Caki2 (cell line): Measurements from ENCODE around the gene MAGEA11. TPM values are rescaled to one million over a fixed set of nuclear protein-coding genes. Genes with fewer than 3 reads are reported as not detected.
"Not testable (repeated sequence)": the region's sequence is repeated elsewhere in the genome, so short reads cannot be mapped to it uniquely, and the experiment has no call there.

ENCODE experiments used
- DNase-seq: peaks from one replicate; pipeline ENCODE4 v3.0.0-alpha.2; 2015; ENCODE audit warnings: low read depth
- in situ Hi-C: cut with HindIII; loops from 2 replicates; pipeline ENCODE4 v1.10.0; 2016; ENCODE audit warnings: low sequenced_read_pairs, low pct_unique_long_range_greater_than_20kb, mixed read lengths
- total RNA-seq: library from RNA; depleted of rRNA; stranded (reverse); fragments of >200 nt; shearing (Covaris generic); gene quantifications from 2 replicates; pipeline ENCODE4 v1.2.3, GENCODE V29; 2014; ENCODE audit warnings: low replicate concordance; rRNA removed

The MAGEA11 gene, protein sequence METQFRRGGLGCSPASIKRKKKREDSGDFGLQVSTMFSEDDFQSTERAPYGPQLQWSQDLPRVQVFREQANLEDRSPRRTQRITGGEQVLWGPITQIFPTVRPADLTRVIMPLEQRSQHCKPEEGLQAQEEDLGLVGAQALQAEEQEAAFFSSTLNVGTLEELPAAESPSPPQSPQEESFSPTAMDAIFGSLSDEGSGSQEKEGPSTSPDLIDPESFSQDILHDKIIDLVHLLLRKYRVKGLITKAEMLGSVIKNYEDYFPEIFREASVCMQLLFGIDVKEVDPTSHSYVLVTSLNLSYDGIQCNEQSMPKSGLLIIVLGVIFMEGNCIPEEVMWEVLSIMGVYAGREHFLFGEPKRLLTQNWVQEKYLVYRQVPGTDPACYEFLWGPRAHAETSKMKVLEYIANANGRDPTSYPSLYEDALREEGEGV
- not detected in 2 replicates for total RNA-seq

GRCh38 chrX:149711545-149712236 is at the start of gene MAGEA11:
Gene MAGEA11, plus strand, starts transcription at chrX:149712060. Its CDS starts 1,100 bp downstream, at chrX:149713160.
- no peak for DNase-seq
- in situ Hi-C loops = no loop called here

- DNase-seq, in situ Hi-C loops: not testable (repeated sequence)
Observed at GRCh38 chrX:149675088-149675487, 36.8 kb upstream of the MAGEA11 start.

GRCh38 chrX:149675554-149675953 is 36.3 kb upstream of the MAGEA11 start:
- DNase-seq, in situ Hi-C loops: not testable (repeated sequence)

GRCh38 chrX:149679164-149679678 is 32.6 kb upstream of the MAGEA11 start:
- in situ Hi-C loops, DNase-seq: not testable (repeated sequence)

DNA sequence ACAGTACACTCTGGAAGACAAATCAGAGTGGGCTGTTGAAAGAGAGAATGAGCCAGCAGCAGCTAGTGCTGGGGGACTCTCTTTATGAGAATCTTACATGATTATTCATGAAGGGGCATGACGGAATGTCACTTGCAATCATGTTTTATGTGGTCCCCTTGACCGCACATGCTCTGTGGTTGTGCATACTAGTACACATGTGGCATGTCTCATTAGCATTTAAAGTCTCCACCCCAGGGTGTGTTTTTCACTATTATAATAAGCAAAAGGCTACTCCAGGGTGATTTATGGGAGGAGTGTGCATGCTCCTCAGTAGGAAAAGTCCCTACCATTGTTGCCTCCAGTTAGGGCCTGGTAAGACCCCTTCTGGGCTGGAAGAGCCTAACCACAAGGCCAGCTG is 30.7 kb upstream of the MAGEA11 start:
- in situ Hi-C loops = no loop called here
- no peak for DNase-seq

- in situ Hi-C loops = no loop called here
Observed at GRCh38 chrX:149682031-149682430, 29.8 kb upstream of the MAGEA11 start.

DNA sequence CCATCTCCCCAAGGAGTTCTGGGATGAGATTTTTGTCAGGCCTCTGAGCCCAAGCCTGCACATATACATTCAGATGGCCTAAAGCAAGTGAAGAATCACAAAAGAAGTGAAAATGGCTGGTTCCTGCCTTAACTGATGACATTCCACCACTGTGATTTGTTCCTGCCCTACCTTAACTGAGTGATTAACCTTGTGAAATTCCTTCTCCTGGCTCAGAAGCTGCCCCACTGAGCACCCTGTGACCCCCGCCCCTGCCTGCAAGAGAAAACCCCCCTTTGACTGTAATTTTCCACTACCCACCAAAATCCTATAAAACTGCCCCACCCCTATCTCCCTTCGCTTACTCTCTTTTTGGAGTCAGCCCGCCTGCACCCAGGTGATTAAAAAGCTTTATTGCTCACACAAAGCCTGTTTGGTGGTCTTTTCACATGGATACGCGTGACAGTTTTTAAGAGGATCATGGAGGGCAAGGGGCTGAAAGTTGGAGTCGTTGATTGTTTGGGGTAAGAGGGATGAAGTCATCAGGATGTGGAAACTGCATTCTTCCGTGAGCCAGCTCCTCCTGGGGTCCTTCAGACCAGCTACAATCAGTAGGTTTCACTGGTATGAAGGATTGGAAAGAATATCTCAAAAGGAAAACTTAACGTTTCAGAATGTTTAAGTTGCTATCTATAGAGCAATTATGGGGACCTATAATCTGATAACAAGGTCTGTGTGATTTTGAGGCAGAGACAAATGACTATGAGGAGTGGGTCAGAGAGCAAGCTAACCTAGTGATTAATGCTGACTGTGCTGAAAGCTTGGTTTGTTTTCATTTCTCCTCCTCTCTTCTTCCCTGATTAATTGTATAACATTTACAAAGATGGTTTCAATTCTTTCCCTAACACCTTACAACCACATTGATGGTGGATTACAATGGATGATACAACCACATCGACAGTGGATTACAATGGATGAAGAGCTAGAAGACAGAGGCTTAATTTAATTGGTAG is 28.6 kb upstream of the MAGEA11 start:
- DNase-seq = no peak
- in situ Hi-C loops = no loop called here

More at GRCh38 chrX:149682031-149682430, 29.8 kb upstream of the MAGEA11 start:
- no peak for DNase-seq

DNA sequence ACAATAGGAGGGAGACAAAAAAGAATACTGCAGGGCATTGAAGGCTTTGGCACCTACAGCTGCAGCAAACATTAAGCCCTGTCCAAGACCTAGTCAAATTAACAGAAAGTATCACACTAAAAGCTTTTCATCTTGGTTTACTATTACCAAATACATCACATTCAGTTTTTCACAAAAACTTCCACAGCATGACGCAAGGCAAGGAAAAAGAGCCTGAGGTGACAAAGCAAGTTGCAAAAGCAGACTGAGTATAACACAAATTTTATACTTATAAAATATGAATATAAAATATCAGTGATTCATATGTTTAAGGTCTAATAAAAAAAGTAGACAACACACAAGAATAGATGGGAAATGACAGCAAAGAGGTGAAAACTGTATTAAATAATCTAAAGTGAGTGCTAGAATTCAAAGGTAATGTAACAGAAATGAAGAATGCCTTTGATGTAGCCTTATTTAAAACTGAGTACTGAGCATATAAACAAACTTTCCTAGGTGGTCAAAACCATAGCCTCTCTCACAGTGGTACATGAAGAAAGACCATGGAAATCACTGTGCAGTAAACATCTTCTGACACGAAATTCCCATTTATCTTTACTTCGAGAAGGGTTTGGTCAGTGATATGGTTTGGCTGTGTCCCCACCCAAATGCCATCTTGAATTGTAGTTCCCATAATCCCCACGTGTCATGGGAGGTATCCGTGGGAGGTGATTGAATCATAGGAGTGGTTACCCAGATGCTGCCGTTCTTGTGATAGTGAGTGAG is 27.7 kb upstream of the MAGEA11 start:
- in situ Hi-C loops = no loop called here
- no peak for DNase-seq

DNA sequence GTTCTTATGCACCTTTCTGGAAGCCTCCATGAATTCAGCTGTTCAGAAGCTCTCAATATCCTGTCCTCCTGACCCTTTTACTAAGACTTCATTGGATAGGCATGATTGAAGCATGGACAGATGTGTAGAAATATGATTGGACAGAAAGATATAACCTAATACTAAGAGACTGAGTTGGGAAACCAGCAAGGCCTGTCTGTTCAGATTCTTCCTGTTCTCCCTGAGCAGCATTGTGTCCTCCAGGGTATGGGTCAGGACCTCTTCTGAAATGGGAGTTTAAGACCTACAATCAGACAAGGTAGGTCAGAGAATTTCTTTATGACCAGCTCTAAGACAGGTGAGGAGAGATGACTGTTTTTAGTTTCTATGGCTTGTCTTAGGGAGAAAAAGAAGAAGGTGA is 23.9 kb upstream of the MAGEA11 start:
- no peak for DNase-seq
- in situ Hi-C loops = no loop called here

- no peak for DNase-seq
- in situ Hi-C loops = no loop called here
Observed at GRCh38 chrX:149688552-149688951, 23.3 kb upstream of the MAGEA11 start.

GRCh38 chrX:149691794-149692193 is 20.1 kb upstream of the MAGEA11 start:
- DNase-seq = no peak
- in situ Hi-C loops = no loop called here

DNA sequence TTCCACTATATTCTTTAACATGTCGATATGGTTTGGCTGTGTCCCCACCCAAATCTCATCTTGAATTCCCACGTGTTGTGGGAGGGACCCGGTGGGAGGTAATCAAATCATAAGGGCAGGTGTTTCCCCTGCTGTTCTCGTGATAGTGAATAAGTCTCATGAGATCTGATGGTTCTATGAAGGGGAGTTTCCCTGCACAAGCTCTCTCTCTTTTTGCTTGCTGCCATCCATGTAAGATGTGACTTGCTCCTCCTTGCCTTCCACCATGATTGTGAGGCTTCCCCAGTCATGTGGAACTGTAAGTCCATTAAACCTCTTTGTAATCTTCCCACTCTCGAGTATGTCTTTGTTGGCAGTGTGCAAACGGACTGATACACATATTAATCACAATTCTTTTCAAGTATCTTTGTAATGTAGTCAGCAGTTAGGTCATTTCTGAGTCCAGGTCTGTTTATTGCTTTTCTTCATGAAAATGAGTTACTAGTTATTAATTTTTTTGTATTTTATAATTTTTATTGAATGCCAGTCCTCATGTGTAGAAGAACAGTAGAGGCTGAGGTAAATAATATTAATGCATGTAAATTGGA is 19.1 kb upstream of the MAGEA11 start:
- in situ Hi-C loops, DNase-seq: not testable (repeated sequence)

DNA sequence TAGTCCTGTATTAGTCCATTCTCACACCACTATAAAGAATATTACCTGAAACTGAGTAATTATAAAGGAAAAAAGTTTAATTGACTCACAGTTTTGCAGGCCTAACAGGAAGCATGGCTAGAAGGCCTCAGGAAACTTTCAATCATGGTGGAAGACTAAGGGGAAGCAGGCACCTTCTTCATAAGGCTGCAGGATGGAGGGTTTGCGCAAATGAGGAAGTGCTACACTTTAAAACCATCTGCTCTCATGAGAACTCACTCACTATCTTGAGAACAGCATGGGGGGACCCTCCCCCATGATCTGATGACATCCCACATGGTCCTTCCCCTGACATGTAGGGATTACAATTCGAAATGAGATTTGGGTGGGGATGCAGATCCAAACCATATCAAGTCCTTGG is 12.1 kb upstream of the MAGEA11 start:
- no peak for DNase-seq
- in situ Hi-C loops = no loop called here

GRCh38 chrX:149704664-149705063 is 7.2 kb upstream of the MAGEA11 start:
- DNase-seq = no peak
- in situ Hi-C loops = no loop called here

DNA sequence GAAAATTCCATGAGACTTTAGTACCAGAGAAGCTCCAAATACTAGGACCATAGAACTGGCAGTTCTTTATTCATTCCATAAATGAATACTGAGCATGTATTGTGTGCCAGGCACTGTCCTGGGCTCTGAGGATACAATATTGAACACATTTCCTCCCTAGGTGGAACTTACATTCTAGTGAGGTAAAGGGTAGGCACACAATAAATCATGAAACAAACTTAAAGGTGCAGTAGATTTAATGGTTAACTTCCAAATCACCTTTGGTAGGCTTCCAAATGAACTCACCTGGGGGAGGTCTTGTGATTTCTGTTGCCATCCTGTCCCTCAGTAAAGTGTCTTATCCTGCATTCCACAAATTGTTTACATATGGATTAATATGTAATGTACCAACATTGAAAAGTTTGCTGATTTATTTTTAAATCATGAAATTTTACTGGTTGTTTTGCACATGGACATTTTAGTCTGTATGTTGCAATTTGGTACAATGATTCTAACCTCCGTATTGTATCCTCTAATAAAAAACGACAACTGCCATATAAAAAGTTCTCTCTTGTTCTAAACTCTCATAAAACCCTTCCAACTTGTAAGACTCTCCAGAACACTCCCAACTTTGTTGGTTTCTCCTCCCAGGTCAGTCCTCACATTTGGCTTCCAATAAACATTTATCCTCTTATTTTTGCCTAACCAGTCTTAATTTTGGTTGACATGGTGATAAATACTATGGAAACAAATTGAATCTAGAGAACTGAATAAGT is 4.5 kb upstream of the MAGEA11 start:
- in situ Hi-C loops = no loop called here
- no peak for DNase-seq

DNA sequence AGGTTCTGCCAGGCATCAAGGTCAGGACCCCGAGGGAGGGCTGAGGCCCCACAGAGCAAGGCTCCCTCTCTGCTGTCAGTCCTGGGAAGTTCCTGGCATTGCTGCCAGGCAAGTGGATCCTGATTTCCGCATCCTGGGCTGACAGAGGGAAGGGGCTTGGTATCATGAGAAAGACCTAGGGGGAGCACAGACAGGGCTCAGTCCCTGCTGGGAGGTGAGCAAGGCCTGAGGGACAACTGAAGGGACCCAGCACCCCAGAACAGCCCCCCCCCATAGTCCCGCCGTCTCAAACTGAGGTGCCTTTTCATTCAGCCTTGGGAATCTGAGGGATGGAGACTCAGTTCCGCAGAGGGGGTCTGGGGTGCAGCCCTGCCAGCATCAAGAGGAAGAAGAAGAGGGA is 971 bp downstream of the MAGEA11 start:
- in situ Hi-C loops = no loop called here

More for the DNA sequence above, 971 bp downstream of the MAGEA11 start:
- no peak for DNase-seq
